Esophagus muscularis mucosa (tissue), 4 donors: ENCODE measurements around the gene SPTB. TPM values are rescaled to one million over a fixed set of nuclear protein-coding genes. Genes with fewer than 3 reads are reported as not detected.

Experiments used
- DNase-seq: peaks from one replicate; pipeline ENCODE4 v3.0.0-alpha.2; 2017; ENCODE audit errors: extremely low spot score
- H3K27ac ChIP-seq, 4 donors: fragments of 200-600 bp; sonication (generic); replicated peaks in 1 of 4; 1 replicate in 3 of 4; 2 replicates in 1 of 4; pipeline ENCODE4 v1.5.1; 2016 to 2019; ENCODE audit warnings: mild to moderate bottlenecking in 1 of 4
- H3K27me3 ChIP-seq, 4 donors: fragments of 200-600 bp; sonication (generic); one replicate each; pipeline versions ENCODE4 v1.5.1 to v1.6.0; 2016 to 2019
- H3K36me3 ChIP-seq, 4 donors: fragments of 200-600 bp; sonication (generic); one replicate each; pipeline ENCODE4 v1.5.1; 2016 to 2019
- H3K4me1 ChIP-seq, 4 donors: fragments of 200-600 bp; sonication (generic); one replicate each; pipeline ENCODE4 v1.5.1; 2016 to 2019
- H3K4me3 ChIP-seq, 4 donors: fragments of 200-600 bp; sonication (generic); 1 replicate in 2 of 4; 2 replicates in 2 of 4; pipeline ENCODE4 v1.5.1; 2016 to 2019; ENCODE audit warnings: mild to moderate bottlenecking in 4 of 4, moderate library complexity in 1 of 4
- H3K9me3 ChIP-seq, 4 donors: fragments of 200-600 bp; sonication (generic); 1 replicate in 3 of 4; 2 replicates in 1 of 4; pipeline ENCODE4 v1.5.1; 2016 to 2019
- EP300 ChIP-seq: sonication (generic); formaldehyde crosslinking; IDR thresholded peaks from one replicate; pipeline ENCODE4 v1.6.1; 2017; ENCODE audit warnings: antibody characterized with exemption
- POLR2A ChIP-seq: fragments of 450-650 bp; IDR thresholded peaks from one replicate; pipeline ENCODE4 v1.6.1; 2017; ENCODE audit warnings: antibody characterized with exemption, moderate library complexity, mild to moderate bottlenecking, low read depth
- POLR2AphosphoS5 ChIP-seq, 2 donors: sonication (generic); formaldehyde crosslinking; IDR thresholded peaks; one replicate each; pipeline ENCODE4 v1.6.1; 2017; ENCODE audit warnings: antibody characterized with exemption in 2 of 2
- WGBS: methylation state at CpG from one replicate; pipeline ENCODE4 v1.1.5; 2018; 5-methylcytosine and 5-hydroxymethylcytosine counted together
- intact Hi-C: fragments of 100-400 bp; cut with DNase I; formaldehyde crosslinking; loops from one replicate; pipeline ENCODE4 v1.15.1; 2023
- total RNA-seq, 4 donors: library from RNA; depleted of rRNA; stranded (reverse); fragments of >200 nt; gene quantifications; one replicate each; pipeline versions ENCODE4 v1.1.0 to v1.2.1, GENCODE V29; 2016
- TF ChIP-seq, protein P1 (sequence below), 3 experiments: fragments of 200-600 bp in 2 of 3; fragments of 450-650 bp in 1 of 3; sonication (generic) in 2 of 3; IDR thresholded peaks; one replicate each; pipeline ENCODE4 v1.5.1; 2017 to 2019; ENCODE audit warnings: antibody characterized with exemption in 3 of 3, mild to moderate bottlenecking in 2 of 3, moderate library complexity in 1 of 3

The SPTB gene
- total RNA-seq, 4 donors from 2014 or later: 0.83 to 2.5 (median 1.8) TPM

DNA sequence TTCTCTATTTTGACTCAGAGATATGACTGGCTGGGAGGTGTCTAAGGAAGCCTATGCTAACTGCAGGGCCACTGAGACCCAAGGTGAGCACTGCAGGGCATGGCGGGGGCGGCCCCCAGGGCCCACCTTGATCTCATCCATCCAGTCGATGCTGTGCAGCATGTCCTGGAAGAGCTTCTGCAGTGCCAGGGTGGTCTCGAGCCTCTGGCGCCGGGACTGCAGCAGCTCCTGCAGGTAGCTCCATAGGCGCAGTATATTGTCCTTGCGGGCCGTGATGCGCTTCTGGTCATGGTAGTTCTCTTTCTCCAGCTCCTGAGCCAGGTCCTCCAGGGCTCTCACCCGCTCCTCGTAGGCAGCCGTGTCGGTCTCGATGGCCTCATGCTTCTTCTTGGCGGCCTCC lies 84.5 kb downstream of the SPTB start:
- peaks cover 0 to 4% (median 0%) of the 10 kb centered on the region in 4 donors for H3K27me3 ChIP-seq
- no peaks in the 10 kb centered on the region for H3K9me3 ChIP-seq
- H3K27ac ChIP-seq: no peak overlapping the region
- H3K4me1 ChIP-seq: no peaks in the 10 kb centered on the region
- no peak overlapping the region for H3K4me3 ChIP-seq
- DNase-seq: no peak
- TF ChIP-seq, protein P1, sequence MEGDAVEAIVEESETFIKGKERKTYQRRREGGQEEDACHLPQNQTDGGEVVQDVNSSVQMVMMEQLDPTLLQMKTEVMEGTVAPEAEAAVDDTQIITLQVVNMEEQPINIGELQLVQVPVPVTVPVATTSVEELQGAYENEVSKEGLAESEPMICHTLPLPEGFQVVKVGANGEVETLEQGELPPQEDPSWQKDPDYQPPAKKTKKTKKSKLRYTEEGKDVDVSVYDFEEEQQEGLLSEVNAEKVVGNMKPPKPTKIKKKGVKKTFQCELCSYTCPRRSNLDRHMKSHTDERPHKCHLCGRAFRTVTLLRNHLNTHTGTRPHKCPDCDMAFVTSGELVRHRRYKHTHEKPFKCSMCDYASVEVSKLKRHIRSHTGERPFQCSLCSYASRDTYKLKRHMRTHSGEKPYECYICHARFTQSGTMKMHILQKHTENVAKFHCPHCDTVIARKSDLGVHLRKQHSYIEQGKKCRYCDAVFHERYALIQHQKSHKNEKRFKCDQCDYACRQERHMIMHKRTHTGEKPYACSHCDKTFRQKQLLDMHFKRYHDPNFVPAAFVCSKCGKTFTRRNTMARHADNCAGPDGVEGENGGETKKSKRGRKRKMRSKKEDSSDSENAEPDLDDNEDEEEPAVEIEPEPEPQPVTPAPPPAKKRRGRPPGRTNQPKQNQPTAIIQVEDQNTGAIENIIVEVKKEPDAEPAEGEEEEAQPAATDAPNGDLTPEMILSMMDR (IDR thresholded peaks at IDR 0.05): no peak
- TF ChIP-seq EP300 (no peak), POLR2AphosphoS5 (IDR thresholded peaks at IDR 0.05) (no peak), POLR2A (no peak)
- WGBS: 100% methylated on average over 3 of the region's 16 CpGs
- intact Hi-C loops: no loop called here
- H3K36me3 ChIP-seq: peaks cover 0 to 86% (median 0%) of the 10 kb centered on the region in 4 donors

DNA sequence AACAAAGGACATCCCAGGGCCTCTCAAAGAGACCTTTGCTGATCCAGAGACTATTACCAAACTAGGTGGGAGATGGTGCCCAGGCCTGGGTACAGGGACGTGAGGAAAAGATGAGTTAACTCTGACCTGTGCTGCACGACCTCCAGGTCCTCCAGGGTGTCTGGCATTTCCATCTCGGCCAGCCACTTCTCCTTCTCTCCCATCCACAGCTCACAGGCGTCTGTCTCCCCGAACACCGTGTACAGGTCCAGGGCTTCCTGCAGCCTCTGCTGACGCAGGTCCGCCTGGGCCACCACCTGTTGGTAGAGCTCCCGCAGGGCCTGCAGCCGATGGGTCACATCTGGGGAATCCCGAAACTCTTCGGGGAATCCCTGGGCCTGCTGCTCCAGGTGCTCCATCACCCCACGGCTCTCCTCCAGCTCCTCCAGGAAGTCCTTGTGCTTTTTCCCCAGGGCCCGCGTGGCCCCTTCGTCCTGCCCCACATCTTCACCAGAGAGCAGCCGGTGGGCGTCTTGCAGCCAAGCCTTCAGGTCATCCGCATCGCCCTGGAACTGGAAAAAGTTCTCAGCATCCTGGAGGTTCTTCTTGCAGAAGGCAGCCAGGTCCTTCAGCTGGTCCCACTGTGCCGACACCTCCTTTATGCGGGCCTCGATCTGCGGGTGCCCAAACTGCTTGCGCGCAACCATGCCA lies 86.7 kb downstream of the SPTB start:
- H3K36me3 ChIP-seq: peaks cover 0 to 70% (median 0%) of the 10 kb centered on the region in 4 donors
- DNase-seq: no peak
- 96% methylated on average over 24 of the region's 26 CpGs for WGBS

GRCh38 chr14:64792231-64792630 lies 87.5 kb downstream of the SPTB start:
- TF ChIP-seq EP300 (no peak), POLR2A (no peak), POLR2AphosphoS5 (IDR thresholded peaks at IDR 0.05) (no peak)
- TF ChIP-seq, protein P1 (IDR thresholded peaks at IDR 0.05): no peak
- no peak for DNase-seq
- intact Hi-C loops: no loop called here
- no peak overlapping the region for H3K27ac ChIP-seq
- H3K9me3 ChIP-seq: no peaks in the 10 kb centered on the region
- no peaks in the 10 kb centered on the region for H3K4me1 ChIP-seq
- WGBS: 70% methylated on average over 4 of the region's 4 CpGs
- no peak overlapping the region for H3K4me3 ChIP-seq
- H3K27me3 ChIP-seq: peaks cover 0 to 4% (median 0%) of the 10 kb centered on the region in 4 donors
- H3K36me3 ChIP-seq: peaks cover 0 to 65% (median 0%) of the 10 kb centered on the region in 4 donors

More for the DNA sequence above, 86.7 kb downstream of the SPTB start:
- Histone ChIP-seq H3K4me3 (no peak overlapping the region), H3K9me3 (no peaks in the 10 kb centered on the region), H3K4me1 (no peaks in the 10 kb centered on the region), H3K27ac (no peak overlapping the region), H3K27me3 (peaks cover 0 to 4% (median 0%) of the 10 kb centered on the region in 4 donors)
- intact Hi-C loops: no loop called here
- TF ChIP-seq POLR2AphosphoS5 (IDR thresholded peaks at IDR 0.05) (no peak), EP300 (no peak), POLR2A (no peak)
- TF ChIP-seq, protein P1 (IDR thresholded peaks at IDR 0.05): no peak

GRCh38 chr14:64790478-64790877 lies 89.2 kb downstream of the SPTB start:
- WGBS: 87% methylated on average over 6 of the region's 6 CpGs
- intact Hi-C loops: no loop called here

More at GRCh38 chr14:64790478-64790877, 89.2 kb downstream of the SPTB start:
- Histone ChIP-seq H3K27ac (no peak overlapping the region), H3K36me3 (peaks cover 0 to 58% (median 0%) of the 10 kb centered on the region in 4 donors), H3K4me3 (no peak overlapping the region), H3K4me1 (peaks cover 0 to 6% (median 3%) of the 10 kb centered on the region in 4 donors), H3K27me3 (no peaks in the 10 kb centered on the region), H3K9me3 (no peaks in the 10 kb centered on the region)
- no peak for DNase-seq
- TF ChIP-seq POLR2A (no peak), EP300 (no peak), POLR2AphosphoS5 (IDR thresholded peaks at IDR 0.05) (no peak)
- TF ChIP-seq, protein P1 (IDR thresholded peaks at IDR 0.05): no peak
